WTC11 (cell line): Measurements from ENCODE around the gene PLEKHO2. TPM values are rescaled to one million over a fixed set of nuclear protein-coding genes. Genes with fewer than 3 reads are reported as not detected.

Experiments
- total RNA-seq: library from RNA; stranded (reverse); gene quantifications from 3 replicates; pipeline ENCODE4 v1.2.3, GENCODE V29; 2021

Gene PLEKHO2
- total RNA-seq, 1 experiment from 2014 or later = 22.1 TPM

Other genes with a start within 250 kb of the PLEKHO2 start
- 195 to 210 TPM (median 202 TPM) in 3 replicates for gene RBPMS2, start 66.3 kb upstream of the PLEKHO2 start, total RNA-seq
- gene PIF1, start 16.3 kb upstream of the PLEKHO2 start, total RNA-seq = 174 to 249 TPM (median 184 TPM) in 3 replicates
- 6.1 to 7.9 TPM (median 7.4 TPM) in 3 replicates for gene ANKDD1A, start 70.0 kb downstream of the PLEKHO2 start, total RNA-seq
- 69.9 to 84.0 TPM (median 79.9 TPM) in 3 replicates for gene SPG21, start 148.0 kb downstream of the PLEKHO2 start, total RNA-seq
- 22.3 to 28.8 TPM (median 26.7 TPM) in 3 replicates for gene MTFMT, start 187.7 kb downstream of the PLEKHO2 start, total RNA-seq
- not detected in 3 replicates for gene SLC51B, start 203.5 kb downstream of the PLEKHO2 start, total RNA-seq
- 5.6 to 6.8 TPM (median 6.5 TPM) in 3 replicates for gene RASL12, start 226.1 kb downstream of the PLEKHO2 start, total RNA-seq
- 0.05 TPM in 1 of 3 replicates, not detected in the others for gene KBTBD13, start 234.8 kb downstream of the PLEKHO2 start, total RNA-seq